K562 (cell line): ENCODE data around the gene MKNK1. TPM values are rescaled to one million over a fixed set of nuclear protein-coding genes. Genes with fewer than 3 reads are reported as not detected.
A peak's percentile ranks its signal among the peaks of the same experiment; 100 is the strongest.

Experiments
- CBFA2T2 ChIP-seq: fragments of 450-650 bp; conservative IDR thresholded peaks from 2 replicates; pipeline ENCODE4 v1.6.1; 2017; ENCODE audit warnings: mild to moderate bottlenecking
- CBFB ChIP-seq: sonication (generic); formaldehyde crosslinking; IDR thresholded peaks from 2 replicates; pipeline ENCODE4 v1.4.0; 2020; ENCODE audit warnings: mild to moderate bottlenecking, missing genetic modification reagents
- CBX8 ChIP-seq: fragments of 200-600 bp; sonication (generic); IDR thresholded peaks from 2 replicates; pipeline ENCODE4 v1.6.1; 2012; ENCODE audit warnings: borderline replicate concordance, mixed run types, low read depth, mild to moderate bottlenecking, moderate library complexity, mixed read lengths, low read length, control low read depth, inconsistent platforms; ENCODE audit not compliant: poor library complexity, severe bottlenecking; ENCODE audit errors: extremely low read depth
- COPS2 ChIP-seq: fragments of 450-650 bp; conservative IDR thresholded peaks from 2 replicates; pipeline ENCODE4 v1.6.1; 2016; ENCODE audit warnings: mild to moderate bottlenecking, moderate library complexity
- FOXM1 ChIP-seq, 2 experiments: fragments of 450-650 bp in 1 of 2; sonication (generic) in 1 of 2; formaldehyde crosslinking in 1 of 2; IDR thresholded peaks; 2 replicates each; pipeline versions ENCODE4 v1.6.1 to v1.9.0; 2017 to 2022; ENCODE audit warnings: low read depth in 2 of 2, mild to moderate bottlenecking in 2 of 2, missing genetic modification reagents in 1 of 2, moderate library complexity in 1 of 2
- KAT7 ChIP-seq: sonication (generic); formaldehyde crosslinking; IDR thresholded peaks from 2 replicates; pipeline ENCODE4 v1.8.0; 2022; ENCODE audit warnings: missing genetic modification reagents, mild to moderate bottlenecking, borderline replicate concordance
- KLF10 ChIP-seq: fragments of 250-450 bp; sonication (Bioruptor Pico); IDR thresholded peaks from 2 replicates; pipeline ENCODE4 v1.6.1; 2021; ENCODE audit warnings: matching md5 sums
- MBD2 ChIP-seq: sonication (generic); IDR thresholded peaks from 2 replicates; pipeline ENCODE4 v1.6.1; 2016; ENCODE audit warnings: low read depth, borderline replicate concordance
- NR4A1 ChIP-seq, 2 experiments: fragments of 250-450 bp in 1 of 2; fragments of 450-650 bp in 1 of 2; sonication (Bioruptor Pico) in 1 of 2; IDR thresholded peaks; 2 replicates each; pipeline versions ENCODE4 v1.4.0 to v1.6.1; 2016 to 2020; ENCODE audit warnings: mild to moderate bottlenecking in 2 of 2, missing compliant biosample characterization in 1 of 2, missing genetic modification characterization in 1 of 2, moderate library complexity in 1 of 2
- PHB2 ChIP-seq: fragments of 450-650 bp; IDR thresholded peaks from 2 replicates; pipeline ENCODE4 v1.6.1; 2017; ENCODE audit warnings: low read depth
- SRSF1 ChIP-seq: fragments of 200-400 bp; formaldehyde crosslinking; IDR thresholded peaks from 2 replicates; pipeline ENCODE4 v1.6.1; 2017; ENCODE audit warnings: mild to moderate bottlenecking, low read depth, low read length, moderate library complexity
- SRSF9 ChIP-seq: fragments of 200-400 bp; formaldehyde crosslinking; IDR thresholded peaks from 2 replicates; pipeline ENCODE4 v1.6.1; 2017; ENCODE audit warnings: low read depth, low read length, borderline replicate concordance
- TAF1 ChIP-seq: IDR thresholded peaks from 2 replicates; pipeline ENCODE4 v1.6.1; 2011; ENCODE audit warnings: mild to moderate bottlenecking, low read length, moderate library complexity; ENCODE audit not compliant: insufficient read depth, control insufficient read depth, severe bottlenecking; ENCODE audit errors: extremely low read depth
- TAL1 ChIP-seq: fragments of 450-650 bp; IDR thresholded peaks from 2 replicates; pipeline ENCODE4 v1.6.1; 2016; ENCODE audit warnings: mild to moderate bottlenecking
- TARDBP ChIP-seq: fragments of 450-650 bp; IDR thresholded peaks from 2 replicates; pipeline ENCODE4 v1.6.1; 2016
- ZNF217 ChIP-seq: sonication (generic); formaldehyde crosslinking; IDR thresholded peaks from 2 replicates; pipeline ENCODE4 v1.8.0; 2022; ENCODE audit warnings: mild to moderate bottlenecking, missing genetic modification reagents
- ZNF589 ChIP-seq: fragments of 200-800 bp; sonication (Bioruptor generic); IDR thresholded peaks from 2 replicates; pipeline ENCODE4 v1.6.1; 2016; ENCODE audit warnings: low read depth, missing genetic modification characterization, missing compliant biosample characterization
- ZNF644 ChIP-seq: fragments of 200-800 bp; sonication (Bioruptor generic); IDR thresholded peaks from 2 replicates; pipeline ENCODE4 v1.6.1; 2016; ENCODE audit warnings: low read depth, missing genetic modification characterization, missing compliant biosample characterization
- polyA plus RNA-seq, 8 experiments: library from polyadenylated mRNA; depleted of rRNA in 4 of 8; stranded (reverse) in 5 of 8; unstranded in 3 of 8; fragments of >200 nt; fragmentation: Nextera tagmentation in 2 of 8; fragmentation: Illumina TruSeq in 1 of 8; extraction: Ambion mirVana in 2 of 8; extraction: Trizol in 1 of 8; gene quantifications; 2 replicates each; pipeline versions ENCODE4 v1.2.1 to v1.2.3, GENCODE V29; 2011 to 2014; ENCODE audit warnings: inconsistent platforms in 1 of 8, missing spikeins in 1 of 8
- total RNA-seq, 7 experiments: library from RNA; depleted of rRNA in 6 of 7; stranded (reverse); fragments of >200 nt in 6 of 7; fragmentation: Illumina TruSeq in 2 of 7; extraction: Trizol in 2 of 7; gene quantifications; 2 replicates each; pipeline versions ENCODE4 v1.2.1 to v1.2.3, GENCODE V29; 2011 to 2021; ENCODE audit warnings: low replicate concordance in 1 of 7
- TF ChIP-seq, protein P1 (sequence below), 2 experiments: IDR thresholded peaks; 2 replicates each; pipeline ENCODE4 v1.6.1; 2012; ENCODE audit warnings: improper control_type of control experiment in 2 of 2, low read depth in 2 of 2, low read length in 2 of 2, borderline replicate concordance in 1 of 2
- TF ChIP-seq, protein P2 (sequence below): fragments of 250-450 bp; sonication (Bioruptor Pico); IDR thresholded peaks from 2 replicates; pipeline ENCODE4 v1.6.1; 2021; ENCODE audit warnings: mild to moderate bottlenecking
- TF ChIP-seq, protein P3 (sequence below): fragments of 450-650 bp; formaldehyde crosslinking; IDR thresholded peaks from 2 replicates; pipeline ENCODE4 v1.4.0; 2020; ENCODE audit warnings: mild to moderate bottlenecking, moderate library complexity
- TF ChIP-seq, protein P4 (sequence below): fragments of 250-450 bp; sonication (Bioruptor Pico); IDR thresholded peaks from 2 replicates; pipeline ENCODE4 v1.4.0; 2020; ENCODE audit warnings: borderline replicate concordance

The MKNK1 gene
- total and polyA plus RNA-seq, 9 of the 15 experiments (the other 6 are each of a cell fraction or from before 2014, with no cell fraction given) = 27.7 to 51.3 (median 43.7) TPM

DNA sequence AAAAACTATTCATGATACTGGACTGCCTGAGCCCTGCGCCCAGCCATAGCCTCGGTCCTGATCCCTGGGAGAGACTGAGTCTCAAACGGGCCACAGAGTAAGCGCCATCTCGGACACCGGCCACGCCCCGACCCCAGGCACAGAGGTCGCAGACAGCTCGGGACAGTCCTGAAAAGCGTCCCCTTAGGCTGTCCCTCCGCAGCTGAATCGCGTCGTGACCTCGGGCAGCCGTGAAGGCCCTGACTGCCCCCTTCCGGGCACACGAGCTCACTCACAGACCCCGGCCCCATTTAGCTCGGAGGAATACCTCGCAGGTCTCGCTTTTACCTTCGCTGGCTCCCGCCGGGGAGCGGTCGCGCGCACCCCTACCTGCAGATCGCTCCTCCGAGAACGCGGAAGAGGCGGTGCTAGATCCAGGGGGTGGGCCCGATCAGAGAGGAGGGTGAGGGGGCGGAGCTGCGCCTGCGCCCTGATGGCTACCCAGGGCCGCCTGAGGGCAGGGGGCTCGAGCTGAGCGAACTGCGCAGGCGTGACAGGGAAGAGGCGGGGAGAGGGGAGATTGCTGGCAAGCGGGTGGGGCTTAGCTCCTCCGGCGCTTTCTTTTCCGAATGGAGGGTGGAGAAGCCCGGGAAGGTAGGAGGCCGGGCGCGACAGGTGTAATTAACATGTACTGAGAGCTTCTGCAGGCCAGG, at the start of gene MKNK1 (continued):
- TF ChIP-seq, protein P1, sequence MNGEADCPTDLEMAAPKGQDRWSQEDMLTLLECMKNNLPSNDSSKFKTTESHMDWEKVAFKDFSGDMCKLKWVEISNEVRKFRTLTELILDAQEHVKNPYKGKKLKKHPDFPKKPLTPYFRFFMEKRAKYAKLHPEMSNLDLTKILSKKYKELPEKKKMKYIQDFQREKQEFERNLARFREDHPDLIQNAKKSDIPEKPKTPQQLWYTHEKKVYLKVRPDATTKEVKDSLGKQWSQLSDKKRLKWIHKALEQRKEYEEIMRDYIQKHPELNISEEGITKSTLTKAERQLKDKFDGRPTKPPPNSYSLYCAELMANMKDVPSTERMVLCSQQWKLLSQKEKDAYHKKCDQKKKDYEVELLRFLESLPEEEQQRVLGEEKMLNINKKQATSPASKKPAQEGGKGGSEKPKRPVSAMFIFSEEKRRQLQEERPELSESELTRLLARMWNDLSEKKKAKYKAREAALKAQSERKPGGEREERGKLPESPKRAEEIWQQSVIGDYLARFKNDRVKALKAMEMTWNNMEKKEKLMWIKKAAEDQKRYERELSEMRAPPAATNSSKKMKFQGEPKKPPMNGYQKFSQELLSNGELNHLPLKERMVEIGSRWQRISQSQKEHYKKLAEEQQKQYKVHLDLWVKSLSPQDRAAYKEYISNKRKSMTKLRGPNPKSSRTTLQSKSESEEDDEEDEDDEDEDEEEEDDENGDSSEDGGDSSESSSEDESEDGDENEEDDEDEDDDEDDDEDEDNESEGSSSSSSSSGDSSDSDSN (IDR thresholded peaks at IDR 0.05; ENCODE audit: borderline replicate concordance in 1 of 2, low read depth in 2 of 2, low read length in 2 of 2) = no peak
- TF ChIP-seq, protein P2, sequence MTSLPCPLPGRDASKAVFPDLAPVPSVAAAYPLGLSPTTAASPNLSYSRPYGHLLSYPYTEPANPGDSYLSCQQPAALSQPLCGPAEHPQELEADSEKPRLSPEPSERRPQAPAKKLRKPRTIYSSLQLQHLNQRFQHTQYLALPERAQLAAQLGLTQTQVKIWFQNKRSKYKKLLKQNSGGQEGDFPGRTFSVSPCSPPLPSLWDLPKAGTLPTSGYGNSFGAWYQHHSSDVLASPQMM (CRISPR knock-in tag) = no peak
- TF ChIP-seq SRSF9 (no peak), COPS2 (no peak), SRSF1 (no peak), CBFA2T2 (no peak), CBFB (CRISPR knock-in tag) (no peak), NR4A1 (CRISPR knock-in tag; IDR thresholded peaks at IDR 0.05) (no peak), NR4A1 (tag; IDR thresholded peaks at IDR 0.05) (no peak), KLF10 (CRISPR knock-in tag) (no peak), ZNF644 (tag) (no peak; the same call in 1 of the 2 replicates), ZNF217 (CRISPR knock-in tag) (no peak), MBD2 (peak; percentile 75), TAF1 (peak; percentile 66), TARDBP (peak; percentile 92), ZNF589 (CRISPR knock-in tag) (no peak), FOXM1 (IDR thresholded peaks at IDR 0.05; ENCODE audit: low read depth) (no peak), FOXM1 (CRISPR knock-in tag; IDR thresholded peaks at IDR 0.05; ENCODE audit: low read depth) (no peak), KAT7 (CRISPR knock-in tag) (no peak), TAL1 (no peak), CBX8 (no peak), PHB2 (no peak)
- TF ChIP-seq, protein P3, sequence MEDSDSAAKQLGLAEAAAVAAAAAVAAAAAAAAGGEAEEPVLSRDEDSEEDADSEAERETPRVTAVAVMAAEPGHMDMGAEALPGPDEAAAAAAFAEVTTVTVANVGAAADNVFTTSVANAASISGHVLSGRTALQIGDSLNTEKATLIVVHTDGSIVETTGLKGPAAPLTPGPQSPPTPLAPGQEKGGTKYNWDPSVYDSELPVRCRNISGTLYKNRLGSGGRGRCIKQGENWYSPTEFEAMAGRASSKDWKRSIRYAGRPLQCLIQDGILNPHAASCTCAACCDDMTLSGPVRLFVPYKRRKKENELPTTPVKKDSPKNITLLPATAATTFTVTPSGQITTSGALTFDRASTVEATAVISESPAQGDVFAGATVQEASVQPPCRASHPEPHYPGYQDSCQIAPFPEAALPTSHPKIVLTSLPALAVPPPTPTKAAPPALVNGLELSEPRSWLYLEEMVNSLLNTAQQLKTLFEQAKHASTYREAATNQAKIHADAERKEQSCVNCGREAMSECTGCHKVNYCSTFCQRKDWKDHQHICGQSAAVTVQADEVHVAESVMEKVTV = no peak
- TF ChIP-seq, protein P4, sequence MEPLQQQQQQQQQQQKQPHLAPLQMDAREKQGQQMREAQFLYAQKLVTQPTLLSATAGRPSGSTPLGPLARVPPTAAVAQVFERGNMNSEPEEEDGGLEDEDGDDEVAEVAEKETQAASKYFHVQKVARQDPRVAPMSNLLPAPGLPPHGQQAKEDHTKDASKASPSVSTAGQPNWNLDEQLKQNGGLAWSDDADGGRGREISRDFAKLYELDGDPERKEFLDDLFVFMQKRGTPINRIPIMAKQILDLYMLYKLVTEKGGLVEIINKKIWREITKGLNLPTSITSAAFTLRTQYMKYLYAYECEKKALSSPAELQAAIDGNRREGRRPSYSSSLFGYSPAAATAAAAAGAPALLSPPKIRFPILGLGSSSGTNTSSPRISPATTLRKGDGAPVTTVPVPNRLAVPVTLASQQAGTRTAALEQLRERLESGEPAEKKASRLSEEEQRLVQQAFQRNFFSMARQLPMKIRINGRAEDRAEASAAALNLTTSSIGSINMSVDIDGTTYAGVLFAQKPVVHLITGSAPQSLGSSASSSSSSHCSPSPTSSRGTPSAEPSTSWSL = no peak
